IMR-90 (cell line): ENCODE measurements around the gene FAU. TPM values are rescaled to one million over a fixed set of nuclear protein-coding genes. Genes with fewer than 3 reads are reported as not detected.

Experiments
- ATAC-seq: fragments of 200-7000 bp; cut with Tn5 transposase; 2 replicates; pipeline ENCODE4 v1.9.1; 2020; ENCODE audit warnings: low read depth, mild to moderate bottlenecking, moderate library complexity
- BruUV-seq: library from RNA; stranded (reverse); fragments of 400-500 nt; replicated peaks from 2 replicates; lab custom pipeline; 2021; lab: Mats Ljungman, UMichigan
- CTCF ChIA-PET: fragments of 300-600 bp; formaldehyde crosslinking; extraction: SDS; loops from one replicate; lab custom pipeline; 2021; ENCODE audit warnings: antibody characterized with exemption; lab: Yijun Ruan, JAX
- POLR2A ChIA-PET: fragments of 300-600 bp; sonication (Branson Sonifier 250); formaldehyde crosslinking; loops from one replicate; lab custom pipeline; 2022; ENCODE audit warnings: antibody characterized with exemption; ENCODE audit not compliant: unreplicated experiment; lab: Charles Lee
- DNase-seq: peaks from one replicate; pipeline ENCODE4 v3.0.0; 2013
- H2AFZ ChIP-seq: replicated peaks from 2 replicates; pipeline ENCODE3; 2013; ENCODE audit warnings: low read length, mild to moderate bottlenecking; ENCODE audit not compliant: poor library complexity
- H2AK5ac ChIP-seq: 2 replicates; pipeline ENCODE4 v1.6.1; 2013; ENCODE audit warnings: low read depth, low read length, inconsistent platforms
- H2AK9ac ChIP-seq: replicated peaks from 2 replicates; pipeline ENCODE3; 2013; ENCODE audit warnings: mild to moderate bottlenecking, low read depth, low read length, moderate library complexity; ENCODE audit not compliant: poor library complexity
- H2BK120ac ChIP-seq: 2 replicates; pipeline ENCODE4 v1.6.1; 2013; ENCODE audit warnings: low read depth, low read length, inconsistent platforms
- H2BK15ac ChIP-seq: 3 replicates; pipeline ENCODE4 v1.6.1; 2013; ENCODE audit warnings: low read depth, low read length, inconsistent platforms
- H2BK20ac ChIP-seq: 2 replicates; pipeline ENCODE4 v1.6.1; 2013; ENCODE audit warnings: low read depth, mild to moderate bottlenecking, inconsistent platforms, low read length, moderate library complexity
- H2BK5ac ChIP-seq: 2 replicates; pipeline ENCODE4 v1.6.1; 2013; ENCODE audit warnings: mild to moderate bottlenecking, low read depth, low read length, inconsistent platforms; ENCODE audit not compliant: poor library complexity, severe bottlenecking
- H3K14ac ChIP-seq: replicated peaks from 2 replicates; pipeline ENCODE4 v1.6.1; 2013; ENCODE audit warnings: low read depth, low read length, inconsistent platforms
- H3K18ac ChIP-seq: 2 replicates; pipeline ENCODE4 v1.6.1; 2013; ENCODE audit warnings: low read depth, low read length, control low read depth
- H3K23ac ChIP-seq: 2 replicates; pipeline ENCODE4 v1.6.1; 2013; ENCODE audit warnings: low read depth, low read length, inconsistent platforms
- H3K27ac ChIP-seq: 2 replicates; pipeline ENCODE4 v1.5.1; 2013; ENCODE audit warnings: mild to moderate bottlenecking, control low read depth, low read length; ENCODE audit not compliant: insufficient read depth
- H3K27me3 ChIP-seq: 2 replicates; pipeline ENCODE4 v1.6.1; 2013; ENCODE audit warnings: low read length; ENCODE audit not compliant: control insufficient read depth, insufficient read depth
- H3K36me3 ChIP-seq: 2 replicates; pipeline ENCODE4 v1.6.1; 2013; ENCODE audit warnings: low read length, mixed read lengths; ENCODE audit not compliant: control insufficient read depth, insufficient read depth
- H3K4ac ChIP-seq: 2 replicates; pipeline ENCODE4 v1.6.1; 2013; ENCODE audit warnings: low read depth, low read length, inconsistent platforms
- H3K4me1 ChIP-seq: 2 replicates; pipeline ENCODE4 v1.6.1; 2013; ENCODE audit warnings: low read length, mixed read lengths; ENCODE audit not compliant: control insufficient read depth, insufficient read depth
- H3K4me2 ChIP-seq: 2 replicates; pipeline ENCODE4 v1.6.1; 2013; ENCODE audit warnings: low read depth, mild to moderate bottlenecking, control low read depth, low read length, moderate library complexity
- H3K4me3 ChIP-seq: 2 replicates; pipeline ENCODE4 v1.5.1; 2013; ENCODE audit warnings: low read depth, mild to moderate bottlenecking, control low read depth, low read length, moderate library complexity; ENCODE audit not compliant: insufficient read depth
- H3K56ac ChIP-seq: 2 replicates; pipeline ENCODE4 v1.6.1; 2013; ENCODE audit warnings: low read length, inconsistent platforms; ENCODE audit not compliant: insufficient read depth; ENCODE audit errors: extremely low read depth
- H3K79me1 ChIP-seq, 2 experiments: 2 replicates each; pipeline ENCODE4 v1.6.1; 2013; ENCODE audit warnings: low read length in 2 of 2, inconsistent platforms in 1 of 2, low read depth in 1 of 2
- H3K9ac ChIP-seq: 2 replicates; pipeline ENCODE4 v1.6.1; 2013; ENCODE audit warnings: low read depth, low read length, control low read depth
- H3K9me1 ChIP-seq: 2 replicates; pipeline ENCODE4 v1.6.1; 2013; ENCODE audit warnings: low read length, inconsistent platforms; ENCODE audit not compliant: insufficient read depth
- H3K9me3 ChIP-seq: 2 replicates; pipeline ENCODE4 v1.6.1; 2013; ENCODE audit warnings: low read length; ENCODE audit not compliant: control insufficient read depth, insufficient read depth
- H4K20me1 ChIP-seq: 2 replicates; pipeline ENCODE4 v1.6.1; 2013; ENCODE audit warnings: low read length, inconsistent platforms; ENCODE audit not compliant: insufficient read depth
- H4K5ac ChIP-seq: 2 replicates; pipeline ENCODE4 v1.6.1; 2013; ENCODE audit warnings: mild to moderate bottlenecking, low read depth, low read length, control low read depth
- H4K8ac ChIP-seq, 2 experiments: 2 replicates each; pipeline ENCODE4 v1.6.1; 2013; ENCODE audit warnings: low read depth in 2 of 2, low read length in 2 of 2, control low read depth in 1 of 2, inconsistent platforms in 1 of 2
- H4K91ac ChIP-seq: 2 replicates; pipeline ENCODE4 v1.6.1; 2013; ENCODE audit warnings: low read depth, low read length, inconsistent platforms; ENCODE audit not compliant: insufficient read depth
- CEBPB ChIP-seq: IDR thresholded peaks from 2 replicates; pipeline ENCODE4 v1.6.1; 2012; ENCODE audit warnings: low read depth, low read length, improper control_type of control experiment
- CTCF ChIP-seq: conservative IDR thresholded peaks from 2 replicates; pipeline ENCODE4 v1.5.1; 2012; ENCODE audit warnings: mild to moderate bottlenecking, low read depth, low read length, improper control_type of control experiment
- MAFK ChIP-seq: IDR thresholded peaks from 2 replicates; pipeline ENCODE4 v1.6.1; 2012; ENCODE audit warnings: low read depth, low read length, improper control_type of control experiment
- MAZ ChIP-seq: IDR thresholded peaks from 2 replicates; pipeline ENCODE4 v1.6.1; 2012; ENCODE audit warnings: low read depth, mild to moderate bottlenecking, low read length, improper control_type of control experiment, moderate library complexity, borderline replicate concordance
- MXI1 ChIP-seq: IDR thresholded peaks from 2 replicates; pipeline ENCODE4 v1.6.1; 2012; ENCODE audit warnings: low read depth, mild to moderate bottlenecking, low read length, moderate library complexity, borderline replicate concordance
- NFE2L2 ChIP-seq: fragments of 150-350 bp; IDR thresholded peaks from 2 replicates; pipeline ENCODE4 v1.6.1; 2016; ENCODE audit warnings: low read depth, mild to moderate bottlenecking, low read length
- POLR2A ChIP-seq: IDR thresholded peaks from 2 replicates; pipeline ENCODE4 v1.6.1; 2012; ENCODE audit warnings: mild to moderate bottlenecking, low read depth, low read length
- RAD21 ChIP-seq: IDR thresholded peaks from 2 replicates; pipeline ENCODE4 v1.6.1; 2012; ENCODE audit warnings: low read length, improper control_type of control experiment
- RCOR1 ChIP-seq: IDR thresholded peaks from 2 replicates; pipeline ENCODE4 v1.6.1; 2012; ENCODE audit warnings: mild to moderate bottlenecking, low read length, improper control_type of control experiment; ENCODE audit not compliant: insufficient replicate concordance
- USF2 ChIP-seq: fragments of 150-350 bp; IDR thresholded peaks from 2 replicates; pipeline ENCODE4 v1.6.1; 2017; ENCODE audit warnings: mild to moderate bottlenecking, antibody characterized with exemption, low read length, low read depth
- WGBS, 2 experiments: methylation state at CpG; one replicate each; pipeline versions ENCODE4 v1.1.5 to v1.1.7; 2013; ENCODE audit warnings: missing lambda C conversion rate in 2 of 2; ENCODE audit not compliant: insufficient read length in 1 of 2; ENCODE audit errors: extremely low coverage in 2 of 2; 5-methylcytosine and 5-hydroxymethylcytosine counted together
- dilution Hi-C: fragments of 300-500 bp; cut with HindIII; formaldehyde crosslinking; loops from one replicate; pipeline ENCODE4 v1.14.3; 2018; ENCODE audit warnings: low sequenced_read_pairs; ENCODE audit not compliant: unreplicated experiment
- in situ Hi-C: fragments of 300-500 bp; cut with MboI; formaldehyde crosslinking; loops from 3 replicates; pipeline ENCODE4 v1.14.3; 2019; ENCODE audit warnings: low sequenced_read_pairs, inconsistent platforms, mixed read lengths
- intact Hi-C: fragments of 100-400 bp; cut with micrococcal nuclease; formaldehyde crosslinking; loops from 2 replicates; pipeline ENCODE4 v1.10.0; 2022
- polyA plus RNA-seq, 3 experiments: library from polyadenylated mRNA; depleted of rRNA; stranded (reverse); fragments of >200 nt; gene quantifications; 2 replicates each; pipeline ENCODE4 v1.2.3, GENCODE V29; 2012; ENCODE audit warnings: low replicate concordance in 1 of 3
- total RNA-seq: library from RNA; depleted of rRNA; stranded (reverse); fragments of >200 nt; gene quantifications from 2 replicates; pipeline ENCODE4 v1.2.3, GENCODE V29; 2012

FAU gene
- total and polyA plus RNA-seq, 2 of the 4 experiments (the other 2 are of a cell fraction): 189 to 652 TPM

GRCh38 chr11:65156926-65157325, 35.0 kb upstream of the FAU start:
- Histone ChIP-seq H4K8ac (no peak overlapping the region), H2BK20ac (no peak overlapping the region), H4K20me1 (no peaks in the 10 kb centered on the region), H3K4me3 (no peak overlapping the region), H3K27ac (no peak overlapping the region), H2AK9ac (no peak overlapping the region), H2AFZ (no peak overlapping the region), H3K18ac (no peak overlapping the region), H4K91ac (no peak overlapping the region), H3K27me3 (0 out of 2 replicates have a peak, but pooled peaks cover 2% of the 10 kb centered on the region), H3K4me1 (no peaks in the 10 kb centered on the region), H3K56ac (no peak overlapping the region), H3K14ac (no peak overlapping the region), H3K4ac (no peak overlapping the region), H2BK15ac (no peak overlapping the region), H3K9me3 (no peaks in the 10 kb centered on the region), H2AK5ac (no peak overlapping the region), H3K79me1 (no peaks in the 10 kb centered on the region), H3K4me2 (no peak overlapping the region), H4K5ac (no peak overlapping the region), H2BK120ac (no peak overlapping the region), H3K23ac (no peak overlapping the region), H3K9ac (no peak overlapping the region), H3K9me1 (no peaks in the 10 kb centered on the region), H3K36me3 (no peaks in the 10 kb centered on the region), H2BK5ac (no peak overlapping the region)
- 83% methylated on average over 2 of the region's 3 CpGs; no CpG with 5 or more reads in 1 of the 2 experiments for WGBS, 2 experiments
- DNase-seq: no peak
- no TSS peak for BruUV-seq
- CTCF ChIA-PET: no interaction called here
- in situ Hi-C loops: no loop called here
- ATAC-seq: no peak
- intact Hi-C loops: no loop called here
- dilution Hi-C loops: no loop called here
- POLR2A ChIA-PET: no interaction called here
- TF ChIP-seq CTCF (no peak), NFE2L2 (no peak), MXI1 (no peak), RCOR1 (no peak), CEBPB (no peak), RAD21 (no peak), MAFK (no peak), USF2 (no peak), POLR2A (no peak), MAZ (no peak)
